ENCODE results near the gene UBL4A. TPM values are rescaled to one million over a fixed set of nuclear protein-coding genes. Genes with fewer than 3 reads are reported as not detected.
A peak's percentile ranks its signal among the peaks of the same experiment; 100 is the strongest.

The UBL4A gene
- total and polyA plus RNA-seq, 2 donors (not counting 3 experiments of a cell fraction or from before 2014, with no cell fraction given), result 25.3 to 31.4 TPM

GRCh38 chrX:154457491-154458115 is 28.8 kb downstream of the UBL4A start:
- no TSS peak for BruUV-seq (replicated peaks)
- Histone ChIP-seq H3K27ac (ENCODE audit: insufficient read depth, low read depth, low read length) (no peak overlapping the region), H3K4me1 (ENCODE audit: control insufficient read depth, extremely low read depth, insufficient read depth, low read length) (peaks cover 7% of the 10 kb centered on the region), H2AFZ (ENCODE audit: low read depth, low read length) (peak overlapping the region; percentile 66), H3K27me3 (ENCODE audit: control insufficient read depth in 2 of 2, insufficient read depth in 2 of 2, low read length in 2 of 2) (no peaks in the 10 kb centered on the region), H3K79me2 (ENCODE audit: control insufficient read depth, insufficient read depth, low read length) (peaks cover 25% of the 10 kb centered on the region), H3K4me2 (ENCODE audit: insufficient read depth, low read length) (peak overlapping the region; percentile 31), H3K9me1 (replicated peaks; ENCODE audit: control insufficient read depth, extremely low read depth, insufficient read depth, low read length) (no peaks in the 10 kb centered on the region), H3K9ac (replicated peaks; ENCODE audit: extremely low read depth, insufficient read depth, low read length) (peak overlapping the region; percentile 57), H4K20me1 (replicated peaks; ENCODE audit: control insufficient read depth, extremely low read depth, insufficient read depth, low read length) (no peaks in the 10 kb centered on the region), H3K9me3 (replicated peaks; ENCODE audit: control insufficient read depth, insufficient read depth, low read length) (no peaks in the 10 kb centered on the region), H3K36me3 (ENCODE audit: control insufficient read depth in 2 of 2, extremely low read depth in 1 of 2, insufficient read depth in 2 of 2, low read length in 2 of 2) (peaks cover 0 to 5% of the 10 kb centered on the region in 2 experiments), H3K4me3 (replicated peaks in 1 of 3; ENCODE audit: insufficient read depth in 1 of 3, low read depth in 1 of 3, low read length in 3 of 3) (peak overlapping the region; percentile 25 to 81 (median 56))
- dilution Hi-C loops (cut with MboI; ENCODE audit: extremely low pct_ligation_motif_present, low sequenced_read_pairs) (no loop called here), intact Hi-C loops (cut with micrococcal nuclease) (loop anchor here (2.0 kb wide), 1 partner anchor 21 kb away; the partner anchor contains the start of gene LAGE3)
- ChIA-PET CTCF (interaction anchor here (1.2 to 2.9 kb wide), 2 partner anchors 70 to 84 kb away, joined by 4 to 8 read pairs; no protein-coding TSS in a partner anchor), POLR2A (no interaction called here)
- peak; percentile 79 for FAIRE-seq
- TF ChIP-seq EZH2 (IDR thresholded peaks at IDR 0.05; ENCODE audit: borderline replicate concordance, low read depth, low read length, severe bottlenecking), result no peak
- no peak for TF ChIP-seq GATA2 (IDR thresholded peaks at IDR 0.05; ENCODE audit: insufficient read depth, insufficient read length, low read depth, low read length)
- TF ChIP-seq JUN (IDR thresholded peaks at IDR 0.05; ENCODE audit: borderline replicate concordance, insufficient read depth, insufficient read length, low read depth), result no peak
- TF ChIP-seq MYC (IDR thresholded peaks at IDR 0.05; ENCODE audit: low read depth, low read length), result no peak
- no peak for TF ChIP-seq POLR2AphosphoS5 (IDR thresholded peaks at IDR 0.05; ENCODE audit: insufficient read depth, low read depth, low read length)
- no peak for TF ChIP-seq CTCF (IDR thresholded peaks at IDR 0.05; ENCODE audit: extremely low read depth in 1 of 2, insufficient read depth in 1 of 2, low read depth in 1 of 2, low read length in 2 of 2)
- TF ChIP-seq POLR2A (IDR thresholded peaks at IDR 0.05; ENCODE audit: low read depth, low read length), result no peak
- no peak for TF ChIP-seq FOS (IDR thresholded peaks at IDR 0.05; ENCODE audit: borderline replicate concordance, insufficient read depth, low read length)
- no peak for TF ChIP-seq MAX (IDR thresholded peaks at IDR 0.05; ENCODE audit: insufficient read depth, insufficient read length)
- no peak for DNase-seq (ENCODE audit: low read depth, low spot score)
